C4-2B (cell line): ENCODE measurements around the gene ITPR1.
"Not testable (repeated sequence)": the region's sequence is repeated elsewhere in the genome, so short reads cannot be mapped to it uniquely, and the experiment has no call there.

ENCODE experiments used
- H3K27ac ChIP-seq: fragments of 450-650 bp; 2 replicates; pipeline ENCODE4 v1.5.1; 2017
- ZFX ChIP-seq: fragments of 450-650 bp; IDR thresholded peaks from 2 replicates; pipeline ENCODE4 v1.6.1; 2017
- TF ChIP-seq, protein P1 (sequence below): fragments of 450-650 bp; conservative IDR thresholded peaks from 2 replicates; pipeline ENCODE4 v1.5.1; 2017; ENCODE audit warnings: mild to moderate bottlenecking

The ITPR1 gene

GRCh38 chr3:4595710-4596113 lies 102.6 kb downstream of the ITPR1 start:
- H3K27ac ChIP-seq = no peak overlapping the region
- no peak for TF ChIP-seq ZFX
- TF ChIP-seq, protein P1, sequence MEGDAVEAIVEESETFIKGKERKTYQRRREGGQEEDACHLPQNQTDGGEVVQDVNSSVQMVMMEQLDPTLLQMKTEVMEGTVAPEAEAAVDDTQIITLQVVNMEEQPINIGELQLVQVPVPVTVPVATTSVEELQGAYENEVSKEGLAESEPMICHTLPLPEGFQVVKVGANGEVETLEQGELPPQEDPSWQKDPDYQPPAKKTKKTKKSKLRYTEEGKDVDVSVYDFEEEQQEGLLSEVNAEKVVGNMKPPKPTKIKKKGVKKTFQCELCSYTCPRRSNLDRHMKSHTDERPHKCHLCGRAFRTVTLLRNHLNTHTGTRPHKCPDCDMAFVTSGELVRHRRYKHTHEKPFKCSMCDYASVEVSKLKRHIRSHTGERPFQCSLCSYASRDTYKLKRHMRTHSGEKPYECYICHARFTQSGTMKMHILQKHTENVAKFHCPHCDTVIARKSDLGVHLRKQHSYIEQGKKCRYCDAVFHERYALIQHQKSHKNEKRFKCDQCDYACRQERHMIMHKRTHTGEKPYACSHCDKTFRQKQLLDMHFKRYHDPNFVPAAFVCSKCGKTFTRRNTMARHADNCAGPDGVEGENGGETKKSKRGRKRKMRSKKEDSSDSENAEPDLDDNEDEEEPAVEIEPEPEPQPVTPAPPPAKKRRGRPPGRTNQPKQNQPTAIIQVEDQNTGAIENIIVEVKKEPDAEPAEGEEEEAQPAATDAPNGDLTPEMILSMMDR = no peak

- no peak overlapping the region for H3K27ac ChIP-seq
- TF ChIP-seq ZFX = no peak
- TF ChIP-seq, protein P1 = no peak
Measured at GRCh38 chr3:4596612-4597011, 103.5 kb downstream of the ITPR1 start.

GRCh38 chr3:4597208-4597985 lies 104.2 kb downstream of the ITPR1 start:
- no peak overlapping the region for H3K27ac ChIP-seq

DNA sequence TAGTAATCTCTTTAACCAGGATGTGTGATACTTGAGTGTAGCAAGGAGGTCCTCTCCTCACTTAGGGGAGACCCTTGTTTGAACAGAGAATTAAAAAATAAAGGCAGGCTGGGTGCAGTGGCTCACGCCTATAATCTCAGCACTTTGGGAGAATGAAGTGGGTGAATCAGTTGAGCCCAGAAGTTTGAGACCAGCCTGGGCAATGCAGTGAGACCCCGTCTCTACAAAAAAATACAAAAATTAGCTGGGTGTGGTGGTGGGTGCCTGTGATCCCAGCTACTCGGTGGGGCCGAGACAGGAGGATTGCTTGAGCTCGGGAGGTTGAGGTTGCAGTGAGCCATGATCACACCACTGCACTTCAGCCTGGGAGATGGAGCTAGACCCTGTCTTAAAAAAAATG lies 105.1 kb downstream of the ITPR1 start:
- H3K27ac ChIP-seq = not testable (repeated sequence)

More at GRCh38 chr3:4597208-4597985, 104.2 kb downstream of the ITPR1 start:
- TF ChIP-seq, protein P1 = no peak
- TF ChIP-seq ZFX = no peak

DNA sequence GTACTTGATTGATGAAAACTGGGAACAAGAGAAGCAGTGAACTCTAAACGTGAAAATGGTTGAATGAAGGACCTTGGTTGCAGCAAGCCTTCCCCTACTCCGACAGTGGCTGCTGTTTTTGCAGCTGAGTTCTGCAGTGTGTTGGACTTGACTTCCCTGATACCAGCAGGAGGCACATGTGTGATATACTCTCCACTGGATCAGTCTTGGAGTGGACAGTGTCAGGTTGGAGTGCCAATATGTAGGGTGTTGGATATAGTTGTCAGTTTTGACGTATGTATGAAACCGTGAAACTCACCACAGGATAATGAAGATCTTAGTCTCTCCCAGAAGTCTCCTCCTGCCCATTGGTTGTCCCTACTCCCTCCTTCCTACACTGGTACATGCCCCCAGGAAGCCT lies 106.5 kb downstream of the ITPR1 start:
- TF ChIP-seq, protein P1 = no peak
- TF ChIP-seq ZFX = no peak
- H3K27ac ChIP-seq = no peak overlapping the region

GRCh38 chr3:4600493-4600892 lies 107.3 kb downstream of the ITPR1 start:
- no peak overlapping the region for H3K27ac ChIP-seq
- TF ChIP-seq ZFX = no peak
- TF ChIP-seq, protein P1 = no peak

- H3K27ac ChIP-seq = no peak overlapping the region
- no peak for TF ChIP-seq ZFX
- TF ChIP-seq, protein P1 = no peak
Measured at GRCh38 chr3:4601892-4602291, 108.7 kb downstream of the ITPR1 start.

DNA sequence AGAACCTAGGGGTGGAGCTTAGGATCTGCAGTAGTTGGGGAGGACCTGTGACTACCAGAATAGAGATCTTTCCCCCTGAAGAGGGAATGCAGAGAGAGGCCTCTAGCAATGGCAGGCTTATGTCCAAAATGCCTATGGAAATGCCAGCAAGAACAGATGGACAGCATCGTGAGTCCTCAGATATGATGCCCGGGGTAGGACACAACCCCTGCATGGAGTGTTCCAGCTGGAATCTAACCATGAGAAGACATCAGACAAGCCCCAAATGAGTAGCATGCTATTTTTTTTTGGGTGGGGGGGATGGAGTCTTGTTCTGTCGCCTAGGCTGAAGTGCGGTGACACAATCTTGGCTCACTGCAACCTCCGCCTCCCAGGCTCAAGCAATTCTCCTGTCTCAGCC lies 111.5 kb downstream of the ITPR1 start:
- no peak for TF ChIP-seq ZFX
- TF ChIP-seq, protein P1 = no peak
- no peak overlapping the region for H3K27ac ChIP-seq
